ENCODE results near the gene TMPRSS11D.
A peak's percentile ranks its signal among the peaks of the same experiment; 100 is the strongest.

Gene TMPRSS11D

GRCh38 chr4:67883902-67884301 lies at the start of gene TMPRSS11D:
Gene TMPRSS11D (minus strand): TSS chr4:67884002. CDS start chr4:67883933, 69 bp downstream.
- no peak for DNase-seq (ENCODE audit: low spot score)

- DNase-seq (ENCODE audit: low spot score), result no peak
Measured at GRCh38 chr4:67933038-67933437, 49.2 kb upstream of the TMPRSS11D start.

GRCh38 chr4:67931256-67931655 lies 47.5 kb upstream of the TMPRSS11D start:
- DNase-seq (ENCODE audit: low spot score), result no peak

GRCh38 chr4:67929426-67929825 lies 45.6 kb upstream of the TMPRSS11D start:
- no peak for DNase-seq (ENCODE audit: low spot score)

GRCh38 chr4:67928546-67928945 lies 44.7 kb upstream of the TMPRSS11D start:
- no peak for DNase-seq (ENCODE audit: low spot score)

- no peak for DNase-seq (ENCODE audit: low spot score)
Measured at GRCh38 chr4:67927251-67927650, 43.4 kb upstream of the TMPRSS11D start.

GRCh38 chr4:67926485-67926884 lies 42.7 kb upstream of the TMPRSS11D start:
- no peak for DNase-seq (ENCODE audit: low spot score)

- no peak for DNase-seq (ENCODE audit: low spot score)
Measured at GRCh38 chr4:67922697-67923096, 38.9 kb upstream of the TMPRSS11D start.

GRCh38 chr4:67918428-67918827 lies 34.6 kb upstream of the TMPRSS11D start:
- DNase-seq (ENCODE audit: low spot score), result no peak

- no peak for DNase-seq (ENCODE audit: low spot score)
Measured at GRCh38 chr4:67915400-67915966, 31.7 kb upstream of the TMPRSS11D start.

- DNase-seq (ENCODE audit: low spot score), result no peak
Measured at GRCh38 chr4:67912080-67912479, 28.3 kb upstream of the TMPRSS11D start.

- DNase-seq (ENCODE audit: low spot score), result no peak
Measured at GRCh38 chr4:67911638-67912037, 27.8 kb upstream of the TMPRSS11D start.

GRCh38 chr4:67911141-67911540 lies 27.3 kb upstream of the TMPRSS11D start:
- DNase-seq (ENCODE audit: low spot score), result no peak

GRCh38 chr4:67910585-67910905 lies 26.7 kb upstream of the TMPRSS11D start:
- DNase-seq (ENCODE audit: low spot score), result no peak

GRCh38 chr4:67909905-67910584 lies 26.2 kb upstream of the TMPRSS11D start:
- peak; percentile 12 for DNase-seq (ENCODE audit: low spot score)

GRCh38 chr4:67907650-67908049 lies 23.8 kb upstream of the TMPRSS11D start:
- DNase-seq (ENCODE audit: low spot score), result no peak

GRCh38 chr4:67899096-67899495 lies 15.3 kb upstream of the TMPRSS11D start:
- DNase-seq (ENCODE audit: low spot score), result no peak

GRCh38 chr4:67897686-67898085 lies 13.9 kb upstream of the TMPRSS11D start:
- DNase-seq (ENCODE audit: low spot score), result no peak

- no peak for DNase-seq (ENCODE audit: low spot score)
Measured at GRCh38 chr4:67896421-67897065, 12.7 kb upstream of the TMPRSS11D start.

GRCh38 chr4:67894659-67895058 lies 10.9 kb upstream of the TMPRSS11D start:
- no peak for DNase-seq (ENCODE audit: low spot score)

- peak; percentile 17 for DNase-seq (ENCODE audit: low spot score)
Measured at GRCh38 chr4:67892905-67893304, 9.1 kb upstream of the TMPRSS11D start.

- DNase-seq (ENCODE audit: low spot score), result no peak
Measured at GRCh38 chr4:67892253-67892652, 8.5 kb upstream of the TMPRSS11D start.

GRCh38 chr4:67891645-67892044 lies 7.8 kb upstream of the TMPRSS11D start:
- DNase-seq (ENCODE audit: low spot score), result no peak

GRCh38 chr4:67886281-67886680 lies 2.5 kb upstream of the TMPRSS11D start:
- DNase-seq (ENCODE audit: low spot score), result no peak
